ENCODE measurements around the gene MLPH. TPM values are rescaled to one million over a fixed set of nuclear protein-coding genes. Genes with fewer than 3 reads are reported as not detected.
A peak's percentile ranks its signal among the peaks of the same experiment; 100 is the strongest.

MLPH gene
- total and polyA plus RNA-seq, 2 of the 13 experiments (the other 11 are each of a cell fraction or from before 2014, with no cell fraction given): 0.12 TPM; not detected in 1

- no peak for TF ChIP-seq NR3C1 (CRISPR knock-in tag; IDR thresholded peaks at IDR 0.05)
- 0 out of 2 replicates have a peak, but pooled peaks have one; percentile 59 for TF ChIP-seq CREBL2 (CRISPR knock-in tag; IDR thresholded peaks at IDR 0.05; ENCODE audit: borderline replicate concordance)
- no peak for TF ChIP-seq WIZ (CRISPR knock-in tag; IDR thresholded peaks at IDR 0.05)
- no peak for TF ChIP-seq SATB2 (CRISPR knock-in tag; IDR thresholded peaks at IDR 0.05)
- peak; percentile 80 for TF ChIP-seq SKIL (CRISPR knock-in tag; IDR thresholded peaks at IDR 0.05; ENCODE audit: borderline replicate concordance)
- TF ChIP-seq HHEX (CRISPR knock-in tag; IDR thresholded peaks at IDR 0.05): no peak
- no peak for TF ChIP-seq ZNF282 (IDR thresholded peaks at IDR 0.05; ENCODE audit: partially characterized antibody)
- TF ChIP-seq ZNF569 (CRISPR knock-in tag; IDR thresholded peaks at IDR 0.05; ENCODE audit: borderline replicate concordance): no peak
- TF ChIP-seq POLR2AphosphoS2 (IDR thresholded peaks at IDR 0.05; ENCODE audit: low read depth, low read length): no peak
- TF ChIP-seq ZNF33B (CRISPR knock-in tag; IDR thresholded peaks at IDR 0.05): peak; percentile 50; the same call in 1 of the 2 replicates
- no peak for TF ChIP-seq MIER2 (CRISPR knock-in tag; IDR thresholded peaks at IDR 0.05)
- TF ChIP-seq ZNF782 (CRISPR knock-in tag; IDR thresholded peaks at IDR 0.05; ENCODE audit: borderline replicate concordance): no peak
- TF ChIP-seq SRSF1 (optimal IDR thresholded peaks at IDR 0.05; ENCODE audit: low read depth, low read length): peak; percentile 48
- TF ChIP-seq ZNF264 (CRISPR knock-in tag; IDR thresholded peaks at IDR 0.05): peak; percentile 23; the same call in 1 of the 2 replicates
- TF ChIP-seq FOXP4 (CRISPR knock-in tag; IDR thresholded peaks at IDR 0.05): peak; percentile 18; the same call in 1 of the 2 replicates
- no peak; the same call in 1 of the 2 replicates for TF ChIP-seq ZNF281 (CRISPR knock-in tag; IDR thresholded peaks at IDR 0.05; ENCODE audit: borderline replicate concordance)
- TF ChIP-seq POGK (CRISPR knock-in tag; conservative IDR thresholded peaks at IDR 0.05): no peak
- no peak for TF ChIP-seq NRL (CRISPR knock-in tag; IDR thresholded peaks at IDR 0.05; ENCODE audit: borderline replicate concordance)
- TF ChIP-seq SMAD1 (CRISPR knock-in tag; IDR thresholded peaks at IDR 0.05; ENCODE audit: borderline replicate concordance, low read depth): no peak
Observed at GRCh38 chr2:237581751-237582746, 95.0 kb downstream of the MLPH start (continued).
